GM15510 (cell line): Measurements from ENCODE around the gene GPR137C.

ENCODE experiments used
- POLR2A ChIP-seq: IDR thresholded peaks from 3 replicates; pipeline ENCODE4 v1.6.1; 2011; ENCODE audit warnings: borderline replicate concordance; ENCODE audit not compliant: insufficient read length; ENCODE audit errors: extremely low read depth

GPR137C gene

GRCh38 chr14:52552063-52552988, at the start of gene GPR137C, which contains the start of gene TXNDC16:
TSS of gene GPR137C (plus strand) at chr14:52552836. CDS start at chr14:52553148, 312 bp downstream.
TSS of gene TXNDC16 (minus strand) at chr14:52552505. CDS start at chr14:52543557, 8,948 bp downstream.
- peak; percentile 80 for TF ChIP-seq POLR2A

- TF ChIP-seq POLR2A = no peak
These were observed 39.4 kb upstream of the GPR137C start for GRCh38 chr14:52513249-52513648.

GRCh38 chr14:52514046-52514811, 38.4 kb upstream of the GPR137C start:
- no peak for TF ChIP-seq POLR2A

GRCh38 chr14:52522033-52522432, 30.6 kb upstream of the GPR137C start:
- TF ChIP-seq POLR2A = no peak

DNA sequence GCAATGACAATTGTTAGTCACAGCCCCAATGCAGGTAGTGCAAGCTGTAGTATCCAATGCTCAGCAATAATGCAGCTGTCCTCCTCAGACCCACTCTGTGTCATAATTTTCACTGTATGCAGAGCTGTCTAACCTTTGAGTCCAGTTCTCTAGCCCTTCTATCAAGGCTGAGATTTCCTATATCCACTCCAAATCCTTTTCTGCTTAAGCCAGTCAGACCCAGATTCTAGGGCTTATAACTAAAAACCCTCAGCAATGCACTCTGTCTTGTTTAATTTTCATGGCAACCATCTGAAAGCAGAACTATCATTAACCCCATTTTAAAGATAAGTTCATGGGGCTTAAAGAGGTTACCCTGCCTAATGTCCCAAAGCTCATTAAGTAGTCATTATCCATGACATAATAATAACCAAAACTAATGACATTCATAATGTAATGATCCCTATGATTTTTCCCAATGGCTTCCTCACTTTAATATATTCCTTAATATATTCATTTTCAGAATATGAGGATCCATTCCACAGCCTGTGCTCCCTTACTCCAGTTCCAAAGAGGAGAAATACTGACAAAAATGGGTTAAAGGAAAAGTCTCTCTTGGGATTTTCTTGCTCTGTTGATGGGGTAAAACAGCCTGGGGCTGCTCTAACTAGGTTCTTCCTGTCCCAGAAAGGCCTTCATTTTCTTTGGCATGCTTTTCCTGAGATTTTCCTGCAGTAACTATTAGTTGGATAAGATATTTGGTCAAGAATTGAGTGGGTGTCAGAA, 29.9 kb upstream of the GPR137C start:
- TF ChIP-seq POLR2A = no peak

GRCh38 chr14:52527052-52527451, 25.6 kb upstream of the GPR137C start:
- no peak for TF ChIP-seq POLR2A

GRCh38 chr14:52531481-52531880, 21.2 kb upstream of the GPR137C start:
- no peak for TF ChIP-seq POLR2A

DNA sequence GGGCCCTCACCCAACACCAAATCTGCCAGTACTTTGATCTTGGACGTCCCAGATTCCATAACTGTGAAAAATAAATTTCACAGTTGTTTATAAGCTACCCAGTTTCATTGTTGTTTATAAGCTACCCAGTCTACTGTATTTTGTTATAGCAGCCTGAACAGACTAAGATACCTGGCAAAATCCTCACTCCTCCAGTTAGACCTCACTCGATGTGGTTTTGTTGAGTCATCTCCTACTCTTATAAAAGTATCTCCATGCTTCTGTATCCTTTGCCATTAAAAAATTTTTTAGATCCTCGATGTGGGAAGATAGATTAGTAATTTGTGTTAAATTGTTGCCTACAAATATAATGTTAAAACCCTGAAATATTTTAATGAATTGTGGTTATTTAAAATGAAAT, 16.4 kb upstream of the GPR137C start:
- TF ChIP-seq POLR2A = no peak

DNA sequence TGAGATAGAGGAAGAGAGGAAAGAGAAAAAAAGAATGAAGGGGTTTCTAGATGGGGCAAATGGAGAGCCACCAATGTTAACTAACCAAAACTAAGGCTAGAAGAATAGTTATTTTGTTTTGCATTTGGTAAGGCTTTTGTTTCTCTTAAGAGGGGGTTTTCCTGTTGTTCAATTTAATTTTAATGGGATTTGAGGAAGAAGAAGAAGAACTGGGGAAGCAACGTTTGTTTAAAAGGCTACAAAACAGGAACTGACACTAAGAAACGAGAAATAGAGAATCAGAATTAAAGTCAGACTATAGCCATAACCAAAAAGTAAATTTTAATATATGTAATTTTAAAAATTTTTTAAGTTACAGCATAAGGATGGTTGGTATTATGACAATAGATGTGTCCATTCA, 14.0 kb upstream of the GPR137C start:
- no peak for TF ChIP-seq POLR2A

GRCh38 chr14:52545584-52546317, 6.9 kb upstream of the GPR137C start:
- TF ChIP-seq POLR2A = no peak

GRCh38 chr14:52546318-52546670, 6.3 kb upstream of the GPR137C start:
- TF ChIP-seq POLR2A = no peak

- TF ChIP-seq POLR2A = no peak
These were observed 5.6 kb upstream of the GPR137C start for GRCh38 chr14:52547027-52547426.

GRCh38 chr14:52547526-52547925, 5.1 kb upstream of the GPR137C start:
- TF ChIP-seq POLR2A = no peak

DNA sequence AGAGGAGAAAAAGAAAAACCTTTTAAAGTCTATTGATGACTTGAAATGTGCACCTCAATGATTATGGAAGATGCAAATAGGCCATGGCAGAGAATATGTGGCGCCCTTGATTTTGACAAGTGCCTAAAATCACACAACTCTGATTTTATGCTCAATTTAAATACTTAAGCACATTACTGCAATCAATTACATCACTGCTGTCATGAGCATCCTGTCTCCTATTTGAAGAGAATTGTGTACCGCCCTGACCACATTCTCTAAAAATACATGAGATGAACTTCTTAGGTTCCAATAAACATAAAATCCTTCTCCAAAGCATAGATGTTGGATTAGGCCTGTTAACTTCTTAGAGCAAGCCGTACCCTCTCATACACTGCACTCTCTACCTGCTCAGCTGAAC, 2.0 kb upstream of the GPR137C start:
- no peak for TF ChIP-seq POLR2A

DNA sequence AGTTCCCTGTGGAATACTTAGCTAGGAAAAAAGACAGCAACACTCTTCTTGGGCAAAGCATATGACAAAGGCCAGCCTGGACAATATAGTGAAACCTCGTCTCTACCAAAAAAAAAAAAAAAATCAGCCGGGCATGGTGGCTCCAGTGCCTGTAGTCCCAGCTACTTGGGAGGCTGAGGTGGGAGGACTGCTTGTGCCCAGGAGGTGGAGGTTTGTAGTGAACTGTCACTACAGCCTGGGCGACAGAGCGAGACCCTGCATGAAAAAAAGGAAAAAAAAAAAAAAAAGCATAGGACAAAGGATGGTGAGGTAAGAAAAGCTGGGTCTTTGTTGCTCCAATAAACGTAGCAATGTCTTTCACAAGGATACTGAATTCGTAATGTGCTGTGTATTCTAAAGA, 1.4 kb upstream of the GPR137C start:
- no peak for TF ChIP-seq POLR2A

DNA sequence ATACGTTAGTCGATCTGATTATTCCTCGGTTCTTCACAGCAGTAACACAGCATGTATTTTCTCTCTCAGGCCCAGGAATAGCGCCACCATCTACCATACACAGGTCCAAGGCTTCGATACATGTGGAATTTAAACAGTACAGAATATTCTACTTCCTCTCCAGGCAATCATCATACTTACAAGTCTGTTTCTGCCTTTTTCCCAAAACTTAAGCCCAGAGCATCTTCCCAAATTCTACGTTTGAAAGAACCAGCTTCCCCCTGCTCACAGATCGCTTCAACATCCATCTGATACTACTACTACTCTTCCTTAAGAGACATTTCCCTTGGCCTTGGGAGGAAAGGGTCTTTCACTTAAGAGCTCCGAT, 957 bp upstream of the GPR137C start:
- TF ChIP-seq POLR2A = no peak
